ENCODE results near the gene SYNGR3.

DNA sequence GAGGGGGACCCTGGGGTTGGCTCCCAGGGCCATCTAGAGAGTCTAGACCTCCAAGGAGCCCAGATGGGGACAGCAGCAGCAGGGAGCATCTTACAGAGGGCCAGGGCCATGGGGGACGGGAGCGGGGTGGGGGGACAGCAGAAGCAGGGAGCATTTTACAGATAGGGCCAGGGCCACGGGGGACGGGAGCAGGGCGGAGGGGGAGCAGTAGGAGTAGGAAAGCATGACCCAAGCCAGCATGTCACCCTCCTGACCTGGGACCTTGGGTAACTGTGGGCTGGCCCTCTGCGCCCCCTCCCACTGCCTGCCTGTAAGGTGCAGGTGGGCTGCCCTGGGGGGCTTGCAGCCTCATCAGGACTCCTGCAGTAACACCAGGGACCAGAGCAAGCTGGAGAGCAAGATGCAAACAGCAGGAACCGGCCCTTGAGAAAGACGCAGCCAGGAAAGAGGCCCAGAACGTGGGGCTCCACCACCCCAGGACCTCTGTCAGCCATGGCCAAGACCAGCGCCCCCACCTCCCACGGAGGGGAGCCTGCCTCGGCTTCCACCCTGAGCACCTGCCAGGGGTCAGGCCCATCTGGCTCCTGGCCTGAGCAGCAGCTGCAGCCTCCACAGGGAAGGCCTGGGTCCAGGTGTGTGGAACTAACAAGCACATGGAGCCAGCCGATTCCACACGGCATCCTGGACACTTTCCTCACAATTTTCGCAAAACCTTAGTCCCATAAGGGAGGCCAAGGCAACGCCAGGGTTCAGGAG is 17.5 kb downstream of the SYNGR3 start:
- TF ChIP-seq, protein P1, sequence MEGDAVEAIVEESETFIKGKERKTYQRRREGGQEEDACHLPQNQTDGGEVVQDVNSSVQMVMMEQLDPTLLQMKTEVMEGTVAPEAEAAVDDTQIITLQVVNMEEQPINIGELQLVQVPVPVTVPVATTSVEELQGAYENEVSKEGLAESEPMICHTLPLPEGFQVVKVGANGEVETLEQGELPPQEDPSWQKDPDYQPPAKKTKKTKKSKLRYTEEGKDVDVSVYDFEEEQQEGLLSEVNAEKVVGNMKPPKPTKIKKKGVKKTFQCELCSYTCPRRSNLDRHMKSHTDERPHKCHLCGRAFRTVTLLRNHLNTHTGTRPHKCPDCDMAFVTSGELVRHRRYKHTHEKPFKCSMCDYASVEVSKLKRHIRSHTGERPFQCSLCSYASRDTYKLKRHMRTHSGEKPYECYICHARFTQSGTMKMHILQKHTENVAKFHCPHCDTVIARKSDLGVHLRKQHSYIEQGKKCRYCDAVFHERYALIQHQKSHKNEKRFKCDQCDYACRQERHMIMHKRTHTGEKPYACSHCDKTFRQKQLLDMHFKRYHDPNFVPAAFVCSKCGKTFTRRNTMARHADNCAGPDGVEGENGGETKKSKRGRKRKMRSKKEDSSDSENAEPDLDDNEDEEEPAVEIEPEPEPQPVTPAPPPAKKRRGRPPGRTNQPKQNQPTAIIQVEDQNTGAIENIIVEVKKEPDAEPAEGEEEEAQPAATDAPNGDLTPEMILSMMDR (optimal IDR thresholded peaks at IDR 0.05 in 1 of 3, IDR thresholded peaks at IDR 0.05 in 1 of 3, conservative IDR thresholded peaks at IDR 0.05 in 1 of 3; ENCODE audit: extremely low read depth in 1 of 3, insufficient read depth in 2 of 3, low read length in 3 of 3): no peak
- TF ChIP-seq EZH2 (IDR thresholded peaks at IDR 0.05; ENCODE audit: low read length): no peak
